RCC 7860 (cell line): ENCODE data around the gene NTRK2.

ENCODE experiments used
- DNase-seq: peaks from one replicate; pipeline ENCODE4 v3.0.0-alpha.2; 2015; ENCODE audit warnings: low spot score
- FAIRE-seq: peaks from 2 replicates; lab custom pipeline; 2012; peaks lifted over from hg19 to GRCh38; lab: Jason Lieb, UNC

NTRK2 gene

DNA sequence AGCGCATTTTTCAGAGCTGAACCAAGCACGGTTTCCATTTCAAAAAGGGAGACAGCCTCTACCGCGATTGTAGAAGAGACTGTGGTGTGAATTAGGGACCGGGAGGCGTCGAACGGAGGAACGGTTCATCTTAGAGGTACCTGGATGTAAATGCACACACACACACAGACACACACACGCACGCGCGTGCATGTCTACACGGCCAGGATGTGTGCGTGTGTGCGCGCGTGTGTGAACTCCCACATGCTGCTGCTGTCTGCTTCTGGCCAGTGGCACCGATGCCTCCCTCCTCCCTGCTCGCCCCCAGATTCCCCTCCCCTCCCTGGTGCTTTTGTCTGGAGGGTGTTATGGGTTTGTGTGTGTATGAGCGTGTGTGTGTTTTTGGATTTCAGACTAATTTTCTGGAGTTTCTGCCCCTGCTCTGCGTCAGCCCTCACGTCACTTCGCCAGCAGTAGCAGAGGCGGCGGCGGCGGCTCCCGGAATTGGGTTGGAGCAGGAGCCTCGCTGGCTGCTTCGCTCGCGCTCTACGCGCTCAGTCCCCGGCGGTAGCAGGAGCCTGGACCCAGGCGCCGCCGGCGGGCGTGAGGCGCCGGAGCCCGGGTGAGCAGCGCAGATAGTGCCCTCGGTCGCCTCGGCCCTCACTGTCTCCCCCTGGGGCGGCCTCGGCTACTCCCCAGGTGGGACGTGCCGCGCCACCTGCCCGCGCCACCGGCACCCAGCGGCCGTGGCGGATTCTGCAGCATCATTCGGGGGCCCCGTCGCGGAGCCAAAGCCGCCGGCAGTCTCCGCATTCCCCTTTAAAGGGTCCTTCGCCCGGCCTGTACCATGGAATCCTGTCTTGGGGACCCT is at the start of gene NTRK2:
Gene NTRK2 (plus strand): TSS at position 442 of the 850 bp plus-strand sequence. CDS start 1,020 bp downstream, outside the sequence.
- DNase-seq, result no peak
- no peak for FAIRE-seq

- DNase-seq (no peak), FAIRE-seq (no peak)
These were observed 49.2 kb upstream of the NTRK2 start for GRCh38 chr9:84620338-84620737.

GRCh38 chr9:84621811-84622210 is 47.7 kb upstream of the NTRK2 start:
- no peak for FAIRE-seq
- DNase-seq, result no peak

- no peak for FAIRE-seq
- no peak for DNase-seq
These were observed 46.5 kb upstream of the NTRK2 start for GRCh38 chr9:84622981-84623380.

GRCh38 chr9:84636436-84636835 is 33.1 kb upstream of the NTRK2 start:
- DNase-seq, result no peak
- FAIRE-seq, result no peak

GRCh38 chr9:84642553-84643141 is 26.9 kb upstream of the NTRK2 start:
- no peak for FAIRE-seq

DNA sequence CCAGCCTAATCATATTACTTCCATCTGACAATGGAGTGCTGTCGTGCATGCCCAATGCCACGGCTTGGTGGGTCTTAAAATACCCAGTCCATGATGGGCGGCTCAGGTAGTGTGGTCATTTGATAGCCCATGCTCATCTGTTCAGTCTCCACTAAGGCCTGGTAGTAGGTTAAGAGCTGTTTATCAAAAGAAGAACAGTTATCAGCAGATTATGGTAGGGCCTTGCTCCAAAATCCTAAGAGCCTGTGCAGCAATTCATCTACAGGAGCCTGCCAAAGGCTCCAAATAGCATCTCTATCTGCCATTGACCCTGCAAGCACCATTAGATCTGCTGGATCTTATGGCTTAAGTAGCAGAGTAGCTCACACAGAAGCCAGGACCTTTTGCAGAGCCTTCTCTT is 21.8 kb upstream of the NTRK2 start:
- FAIRE-seq, result no peak
- DNase-seq, result no peak

More at GRCh38 chr9:84642553-84643141, 26.9 kb upstream of the NTRK2 start:
- no peak for DNase-seq

DNA sequence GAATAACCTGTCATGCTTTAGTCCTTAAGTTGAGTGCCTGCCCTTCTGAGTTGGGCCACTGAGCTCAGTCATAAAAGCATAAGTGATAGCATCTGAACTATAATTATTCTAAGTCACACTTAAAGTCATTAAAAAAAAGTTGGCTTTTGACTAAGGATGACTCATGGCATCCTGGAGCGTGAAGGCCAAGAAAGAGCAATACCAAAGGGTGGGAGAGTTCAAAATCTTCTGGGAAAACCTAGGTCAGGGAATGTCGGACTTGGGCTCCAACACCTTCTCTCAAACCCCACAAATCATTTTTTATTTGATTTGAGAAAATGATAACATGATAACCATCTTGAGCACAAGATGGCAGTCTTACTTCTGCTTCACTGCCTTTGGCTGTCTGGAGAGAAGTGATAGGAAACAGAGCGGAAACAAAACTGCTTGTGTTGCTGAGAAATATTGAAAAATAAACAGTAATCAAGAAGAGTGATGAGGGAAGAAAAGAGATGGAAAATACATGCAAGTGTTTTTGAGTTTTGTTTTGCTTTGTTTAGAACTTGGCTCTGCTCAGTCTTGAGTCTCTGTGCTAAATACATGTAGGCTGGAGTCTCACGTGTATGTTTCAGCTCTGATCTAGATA is 16.9 kb upstream of the NTRK2 start:
- FAIRE-seq (no peak), DNase-seq (no peak)

- DNase-seq (no peak), FAIRE-seq (no peak)
These were observed 14.1 kb upstream of the NTRK2 start for GRCh38 chr9:84655447-84655846.

DNA sequence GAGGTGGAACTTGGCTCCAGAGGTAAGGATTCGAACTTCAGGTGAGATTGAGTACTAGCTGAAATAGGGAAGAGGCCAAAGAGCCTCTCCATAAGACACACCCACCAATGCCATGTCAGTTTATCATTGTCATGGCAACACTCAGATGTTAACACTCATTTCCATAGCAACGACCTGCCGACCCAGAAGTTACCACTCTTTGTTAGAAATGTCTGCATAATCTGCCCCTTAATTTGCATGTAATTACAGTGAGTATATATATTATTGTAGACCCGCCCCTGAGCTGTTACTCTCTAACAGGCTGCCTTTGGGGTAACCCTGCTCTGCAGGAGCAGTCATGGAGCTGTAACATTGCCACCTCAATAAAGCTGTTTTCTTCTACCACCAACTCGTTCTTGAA is 10.2 kb upstream of the NTRK2 start:
- no peak for FAIRE-seq
- no peak for DNase-seq

- FAIRE-seq (no peak), DNase-seq (no peak)
These were observed 9.8 kb upstream of the NTRK2 start for GRCh38 chr9:84659773-84660172.

DNA sequence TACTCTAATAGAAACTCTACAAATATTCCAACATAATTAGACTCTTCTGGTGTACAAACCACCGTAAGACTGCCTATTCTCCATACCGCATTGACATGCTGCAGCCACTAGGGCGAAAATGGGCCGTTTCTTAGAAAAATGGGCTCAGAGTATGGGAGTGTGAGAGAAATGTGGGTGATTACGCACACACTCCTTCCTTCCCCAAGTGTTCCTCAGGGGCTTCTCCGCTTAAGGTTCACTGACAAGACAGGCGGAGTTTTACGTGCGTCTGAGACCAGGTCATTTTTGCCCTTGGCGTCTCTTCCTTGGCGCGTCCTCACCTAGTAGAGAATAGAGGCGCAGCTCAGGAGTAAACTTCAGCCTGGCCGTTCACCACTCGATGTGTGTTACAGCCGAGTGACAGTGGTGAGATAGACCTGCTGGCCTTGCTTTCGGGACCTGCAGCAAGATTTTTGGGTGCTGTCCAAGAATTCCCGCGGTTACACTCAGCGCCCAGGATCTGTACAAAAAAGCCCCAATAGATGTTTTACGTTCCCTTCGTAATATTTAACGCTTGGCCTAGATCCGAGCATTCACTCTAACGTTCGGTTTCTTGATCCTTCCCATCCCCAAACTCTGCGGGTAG is 1.8 kb upstream of the NTRK2 start:
- FAIRE-seq (no peak), DNase-seq (no peak)

GRCh38 chr9:84668196-84669012 is 1.1 kb upstream of the NTRK2 start:
- FAIRE-seq (no peak), DNase-seq (no peak)

DNA sequence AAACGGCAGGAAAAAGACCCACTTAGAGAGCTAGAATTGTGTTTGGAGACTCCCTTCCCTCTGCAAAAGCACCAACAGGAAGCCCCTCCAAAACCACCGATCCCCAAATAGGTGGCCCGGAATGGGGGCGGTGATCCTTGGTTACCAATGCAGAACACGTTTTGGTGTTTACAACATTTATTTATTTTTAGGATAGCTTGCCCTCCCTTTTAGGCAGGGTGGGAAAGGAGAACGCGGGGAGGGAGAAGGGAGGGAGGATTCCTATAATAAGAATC is 579 bp upstream of the NTRK2 start:
- no peak for FAIRE-seq

GRCh38 chr9:84670138-84671041 is 861 bp downstream of the NTRK2 start:
- DNase-seq (no peak), FAIRE-seq (no peak)

More for the DNA sequence above, 579 bp upstream of the NTRK2 start:
- no peak for DNase-seq

- DNase-seq (no peak), FAIRE-seq (no peak)
These were observed 2.3 kb downstream of the NTRK2 start for GRCh38 chr9:84671586-84672521.

DNA sequence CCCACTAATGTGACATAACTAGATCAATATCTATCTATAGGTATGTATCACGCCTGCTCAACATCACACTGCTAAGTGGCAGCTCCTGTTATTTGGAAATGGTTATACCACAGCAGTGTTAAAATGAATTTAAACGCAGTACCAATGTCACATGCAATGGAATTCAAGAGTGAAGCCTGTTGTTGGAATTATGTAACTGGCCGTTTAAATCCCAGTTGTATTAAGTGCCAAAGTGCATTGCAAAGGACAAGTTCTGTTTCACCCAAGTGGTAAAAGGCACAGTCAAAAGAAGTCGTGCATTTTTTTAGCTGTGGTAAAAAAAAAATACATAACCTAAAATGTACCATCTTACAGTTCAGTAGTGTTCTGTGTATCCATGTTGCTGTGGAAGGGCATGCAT is 4.3 kb downstream of the NTRK2 start:
- FAIRE-seq (no peak), DNase-seq (no peak)

DNA sequence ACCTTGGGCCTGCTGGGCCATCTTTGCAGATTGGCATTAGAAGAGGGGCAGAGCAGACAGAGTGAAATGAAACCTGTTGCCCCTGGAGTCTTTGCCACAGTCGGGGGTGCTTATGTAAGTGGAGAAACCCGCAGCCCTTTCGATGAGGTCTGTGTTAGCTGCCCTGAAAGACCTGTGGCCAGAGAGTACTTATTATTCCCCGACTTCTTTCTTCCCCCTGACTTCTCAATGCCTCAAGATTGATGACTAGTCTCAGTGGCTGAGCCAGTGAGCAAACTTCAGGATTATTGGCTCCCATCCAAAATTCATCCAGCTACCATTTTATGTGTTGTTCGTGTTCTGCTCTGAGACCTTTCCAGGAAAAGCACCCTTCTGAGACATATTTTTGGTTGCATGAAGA is 7.6 kb downstream of the NTRK2 start:
- no peak for DNase-seq
- no peak for FAIRE-seq

DNA sequence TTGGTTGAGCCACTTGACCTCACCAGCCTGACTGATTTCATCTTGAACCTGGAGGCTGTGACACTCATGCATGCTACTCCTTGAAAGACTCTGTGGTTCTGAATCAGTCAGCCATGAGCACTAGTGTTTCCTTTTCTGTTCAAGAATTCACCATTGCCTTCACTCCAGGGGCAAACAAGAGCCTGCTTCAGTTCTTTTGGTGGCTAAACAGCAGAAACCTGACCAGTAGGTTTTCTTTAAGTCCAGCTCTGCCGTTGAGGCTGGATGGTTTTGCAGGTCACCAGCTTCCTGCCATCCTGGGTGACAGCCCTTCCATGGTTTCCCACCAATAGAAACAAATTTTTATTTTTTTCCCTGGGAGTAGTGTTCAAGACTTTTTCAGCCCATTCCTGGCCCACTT is 10.0 kb downstream of the NTRK2 start:
- DNase-seq (no peak), FAIRE-seq (no peak)
